ENCODE results near the gene CTNNA1.

The CTNNA1 gene

GRCh38 chr5:138961729-138962128 lies 208.5 kb downstream of the CTNNA1 start:
- no peak for TF ChIP-seq EZH2phosphoT487 (conservative IDR thresholded peaks at IDR 0.05; ENCODE audit: low read length)
- Histone ChIP-seq H3K27me3 (ENCODE audit: low read length) (no peaks in the 10 kb centered on the region), H3K9me2 (replicated peaks; ENCODE audit: insufficient read depth, low read length) (no peaks in the 10 kb centered on the region), H3K9ac (ENCODE audit: low read length) (no peak overlapping the region), H3K4me3 (ENCODE audit: insufficient read depth, low read length, poor library complexity, severe bottlenecking) (no peak overlapping the region), H3K4me2 (ENCODE audit: low read depth, low read length, poor library complexity, severe bottlenecking) (no peak overlapping the region), H3K36me3 (ENCODE audit: low read length) (no peaks in the 10 kb centered on the region), H3K79me2 (ENCODE audit: insufficient read depth, low read length) (no peaks in the 10 kb centered on the region), H4K20me1 (ENCODE audit: low read depth, low read length) (no peaks in the 10 kb centered on the region), H3K9me3 (ENCODE audit: insufficient read depth, low read length) (no peaks in the 10 kb centered on the region), H3F3A (ENCODE audit: insufficient read depth) (no peaks in the 10 kb centered on the region), H3K27ac (ENCODE audit: low read depth, low read length) (no peak overlapping the region), H2AFZ (ENCODE audit: low read depth, low read length, severe bottlenecking) (no peak overlapping the region)

GRCh38 chr5:138962614-138963370 lies 209.6 kb downstream of the CTNNA1 start:
- no peaks in the 10 kb centered on the region for H3F3A ChIP-seq (ENCODE audit: insufficient read depth)
- H3K9me2 ChIP-seq (replicated peaks; ENCODE audit: insufficient read depth, low read length), result no peaks in the 10 kb centered on the region
- no peaks in the 10 kb centered on the region for H3K79me2 ChIP-seq (ENCODE audit: insufficient read depth, low read length)
- H3K4me2 ChIP-seq (ENCODE audit: low read depth, low read length, poor library complexity, severe bottlenecking), result no peak overlapping the region
- H3K27ac ChIP-seq (ENCODE audit: low read depth, low read length), result no peak overlapping the region
- H4K20me1 ChIP-seq (ENCODE audit: low read depth, low read length), result no peaks in the 10 kb centered on the region
- no peaks in the 10 kb centered on the region for H3K9me3 ChIP-seq (ENCODE audit: insufficient read depth, low read length)
- no peak overlapping the region for H3K9ac ChIP-seq (ENCODE audit: low read length)
- TF ChIP-seq EZH2phosphoT487 (conservative IDR thresholded peaks at IDR 0.05; ENCODE audit: low read length) (no peak), CTCF (IDR thresholded peaks at IDR 0.05; ENCODE audit: insufficient read depth, low read length, poor library complexity, severe bottlenecking) (no peak)
- H3K36me3 ChIP-seq (ENCODE audit: low read length), result no peaks in the 10 kb centered on the region
- no peak overlapping the region for H2AFZ ChIP-seq (ENCODE audit: low read depth, low read length, severe bottlenecking)
- H3K4me3 ChIP-seq (ENCODE audit: insufficient read depth, low read length, poor library complexity, severe bottlenecking), result no peak overlapping the region
- no peaks in the 10 kb centered on the region for H3K27me3 ChIP-seq (ENCODE audit: low read length)

GRCh38 chr5:138963763-138964371 lies 210.6 kb downstream of the CTNNA1 start:
- no peaks in the 10 kb centered on the region for H3F3A ChIP-seq (ENCODE audit: insufficient read depth)
- H3K4me3 ChIP-seq (ENCODE audit: insufficient read depth, low read length, poor library complexity, severe bottlenecking), result no peak overlapping the region
- no peak overlapping the region for H3K27ac ChIP-seq (ENCODE audit: low read depth, low read length)
- H3K79me2 ChIP-seq (ENCODE audit: insufficient read depth, low read length), result no peaks in the 10 kb centered on the region
- no peak overlapping the region for H2AFZ ChIP-seq (ENCODE audit: low read depth, low read length, severe bottlenecking)
- no peaks in the 10 kb centered on the region for H3K27me3 ChIP-seq (ENCODE audit: low read length)
- no peaks in the 10 kb centered on the region for H3K36me3 ChIP-seq (ENCODE audit: low read length)
- no peak overlapping the region for H3K9ac ChIP-seq (ENCODE audit: low read length)
- no peak overlapping the region for H3K4me2 ChIP-seq (ENCODE audit: low read depth, low read length, poor library complexity, severe bottlenecking)
- no peaks in the 10 kb centered on the region for H3K9me2 ChIP-seq (replicated peaks; ENCODE audit: insufficient read depth, low read length)
- H4K20me1 ChIP-seq (ENCODE audit: low read depth, low read length), result no peaks in the 10 kb centered on the region
- H3K9me3 ChIP-seq (ENCODE audit: insufficient read depth, low read length), result no peaks in the 10 kb centered on the region
- no peak for TF ChIP-seq EZH2phosphoT487 (conservative IDR thresholded peaks at IDR 0.05; ENCODE audit: low read length)
- TF ChIP-seq CTCF (IDR thresholded peaks at IDR 0.05; ENCODE audit: insufficient read depth, low read length, poor library complexity, severe bottlenecking), result no peak

- H3F3A ChIP-seq (ENCODE audit: insufficient read depth), result no peaks in the 10 kb centered on the region
- TF ChIP-seq CTCF (IDR thresholded peaks at IDR 0.05; ENCODE audit: insufficient read depth, low read length, poor library complexity, severe bottlenecking) (no peak), EZH2phosphoT487 (conservative IDR thresholded peaks at IDR 0.05; ENCODE audit: low read length) (no peak)
- H3K9ac ChIP-seq (ENCODE audit: low read length), result no peak overlapping the region
- no peaks in the 10 kb centered on the region for H3K9me2 ChIP-seq (replicated peaks; ENCODE audit: insufficient read depth, low read length)
- no peak overlapping the region for H3K4me2 ChIP-seq (ENCODE audit: low read depth, low read length, poor library complexity, severe bottlenecking)
- H4K20me1 ChIP-seq (ENCODE audit: low read depth, low read length), result no peaks in the 10 kb centered on the region
- H3K9me3 ChIP-seq (ENCODE audit: insufficient read depth, low read length), result no peaks in the 10 kb centered on the region
- H3K36me3 ChIP-seq (ENCODE audit: low read length), result no peaks in the 10 kb centered on the region
- no peak overlapping the region for H3K4me3 ChIP-seq (ENCODE audit: insufficient read depth, low read length, poor library complexity, severe bottlenecking)
- H3K27ac ChIP-seq (ENCODE audit: low read depth, low read length), result no peak overlapping the region
- H2AFZ ChIP-seq (ENCODE audit: low read depth, low read length, severe bottlenecking), result no peak overlapping the region
- no peaks in the 10 kb centered on the region for H3K27me3 ChIP-seq (ENCODE audit: low read length)
- H3K79me2 ChIP-seq (ENCODE audit: insufficient read depth, low read length), result no peaks in the 10 kb centered on the region
Measured at GRCh38 chr5:138964647-138965201, 211.5 kb downstream of the CTNNA1 start.

Measured in SU-DHL-6 (cell line).